HG02870 (cell line): ENCODE measurements around the gene ZBTB3.
"Not testable (repeated sequence)": the region's sequence is repeated elsewhere in the genome, so short reads cannot be mapped to it uniquely, and the experiment has no call there.

Experiments used
- ATAC-seq: cut with Tn5 transposase; IDR thresholded peaks from one replicate; pipeline ENCODE4 v1.9.1; 2021; ENCODE audit warnings: mild to moderate bottlenecking, moderate library complexity; ENCODE audit not compliant: unreplicated experiment

The ZBTB3 gene

GRCh38 chr11:62753736-62754603 lies at the start of gene ZBTB3:
TSS of gene ZBTB3 (minus strand) at chr11:62754160. CDS start at chr11:62753664, 496 bp downstream.
- ATAC-seq: peak; percentile 95

GRCh38 chr11:62801071-62801470 lies 47.1 kb upstream of the ZBTB3 start:
- no peak for ATAC-seq

- ATAC-seq: no peak
Measured at GRCh38 chr11:62799486-62799885, 45.5 kb upstream of the ZBTB3 start.

- no peak for ATAC-seq
Measured at GRCh38 chr11:62796281-62796680, 42.3 kb upstream of the ZBTB3 start.

GRCh38 chr11:62794201-62794775 lies 40.3 kb upstream of the ZBTB3 start:
- no peak for ATAC-seq

- ATAC-seq: no peak
Measured at GRCh38 chr11:62792202-62792575, 38.2 kb upstream of the ZBTB3 start.

GRCh38 chr11:62791501-62792201 lies 37.7 kb upstream of the ZBTB3 start, which contains the start of gene TMEM223:
TSS of gene TMEM223 (minus strand) at chr11:62792006. CDS start at chr11:62791994, 12 bp downstream.
- ATAC-seq: peak; percentile 66

- no peak for ATAC-seq
Measured at GRCh38 chr11:62789576-62789975, 35.6 kb upstream of the ZBTB3 start.

- ATAC-seq: no peak
Measured at GRCh38 chr11:62788991-62789390, 35.0 kb upstream of the ZBTB3 start.

GRCh38 chr11:62787005-62787759 lies 33.2 kb upstream of the ZBTB3 start, which contains the start of gene TMEM179B:
TSS of gene TMEM179B (plus strand) at chr11:62787402. CDS start at chr11:62787432, 30 bp downstream.
- ATAC-seq: peak; percentile 62

- peak; percentile 60 for ATAC-seq
Measured at GRCh38 chr11:62786318-62787004, 32.5 kb upstream of the ZBTB3 start.

GRCh38 chr11:62782753-62783152 lies 28.8 kb upstream of the ZBTB3 start:
- ATAC-seq: no peak

GRCh38 chr11:62778441-62778840 lies 24.5 kb upstream of the ZBTB3 start:
- no peak for ATAC-seq

- ATAC-seq: no peak
Measured at GRCh38 chr11:62777389-62777788, 23.4 kb upstream of the ZBTB3 start.

GRCh38 chr11:62775646-62776045 lies 21.7 kb upstream of the ZBTB3 start:
- no peak for ATAC-seq

- no peak for ATAC-seq
Measured at GRCh38 chr11:62774407-62774806, 20.4 kb upstream of the ZBTB3 start.

GRCh38 chr11:62771144-62772021 lies 17.4 kb upstream of the ZBTB3 start, which contains the start of gene TAF6L:
TSS of gene TAF6L (plus strand) at chr11:62771396. CDS start at chr11:62775784, 4,388 bp downstream.
- peak; percentile 79 for ATAC-seq

- ATAC-seq: no peak
Measured at GRCh38 chr11:62770778-62771143, 16.8 kb upstream of the ZBTB3 start.

GRCh38 chr11:62760867-62761227 lies 6.9 kb upstream of the ZBTB3 start:
- not testable (repeated sequence) for ATAC-seq
